IMR-90 (cell line): ENCODE measurements around the gene AKT1S1. TPM values are rescaled to one million over a fixed set of nuclear protein-coding genes. Genes with fewer than 3 reads are reported as not detected.

Source experiments
- ATAC-seq: fragments of 200-7000 bp; cut with Tn5 transposase; 2 replicates; pipeline ENCODE4 v1.9.1; 2020; ENCODE audit warnings: low read depth, mild to moderate bottlenecking, moderate library complexity
- BruUV-seq: library from RNA; stranded (reverse); fragments of 400-500 nt; replicated peaks from 2 replicates; lab custom pipeline; 2021; lab: Mats Ljungman, UMichigan
- CTCF ChIA-PET: fragments of 300-600 bp; formaldehyde crosslinking; extraction: SDS; loops from one replicate; lab custom pipeline; 2021; ENCODE audit warnings: antibody characterized with exemption; lab: Yijun Ruan, JAX
- POLR2A ChIA-PET: fragments of 300-600 bp; sonication (Branson Sonifier 250); formaldehyde crosslinking; loops from one replicate; lab custom pipeline; 2022; ENCODE audit warnings: antibody characterized with exemption; ENCODE audit not compliant: unreplicated experiment; lab: Charles Lee
- DNase-seq: peaks from one replicate; pipeline ENCODE4 v3.0.0; 2013
- H2AFZ ChIP-seq: replicated peaks from 2 replicates; pipeline ENCODE3; 2013; ENCODE audit warnings: low read length, mild to moderate bottlenecking; ENCODE audit not compliant: poor library complexity
- H2AK5ac ChIP-seq: 2 replicates; pipeline ENCODE4 v1.6.1; 2013; ENCODE audit warnings: low read depth, low read length, inconsistent platforms
- H2AK9ac ChIP-seq: replicated peaks from 2 replicates; pipeline ENCODE3; 2013; ENCODE audit warnings: mild to moderate bottlenecking, low read depth, low read length, moderate library complexity; ENCODE audit not compliant: poor library complexity
- H2BK120ac ChIP-seq: 2 replicates; pipeline ENCODE4 v1.6.1; 2013; ENCODE audit warnings: low read depth, low read length, inconsistent platforms
- H2BK15ac ChIP-seq: 3 replicates; pipeline ENCODE4 v1.6.1; 2013; ENCODE audit warnings: low read depth, low read length, inconsistent platforms
- H2BK20ac ChIP-seq: 2 replicates; pipeline ENCODE4 v1.6.1; 2013; ENCODE audit warnings: low read depth, mild to moderate bottlenecking, inconsistent platforms, low read length, moderate library complexity
- H2BK5ac ChIP-seq: 2 replicates; pipeline ENCODE4 v1.6.1; 2013; ENCODE audit warnings: mild to moderate bottlenecking, low read depth, low read length, inconsistent platforms; ENCODE audit not compliant: poor library complexity, severe bottlenecking
- H3K14ac ChIP-seq: replicated peaks from 2 replicates; pipeline ENCODE4 v1.6.1; 2013; ENCODE audit warnings: low read depth, low read length, inconsistent platforms
- H3K18ac ChIP-seq: 2 replicates; pipeline ENCODE4 v1.6.1; 2013; ENCODE audit warnings: low read depth, low read length, control low read depth
- H3K23ac ChIP-seq: 2 replicates; pipeline ENCODE4 v1.6.1; 2013; ENCODE audit warnings: low read depth, low read length, inconsistent platforms
- H3K27ac ChIP-seq: 2 replicates; pipeline ENCODE4 v1.5.1; 2013; ENCODE audit warnings: mild to moderate bottlenecking, control low read depth, low read length; ENCODE audit not compliant: insufficient read depth
- H3K27me3 ChIP-seq: 2 replicates; pipeline ENCODE4 v1.6.1; 2013; ENCODE audit warnings: low read length; ENCODE audit not compliant: control insufficient read depth, insufficient read depth
- H3K36me3 ChIP-seq: 2 replicates; pipeline ENCODE4 v1.6.1; 2013; ENCODE audit warnings: low read length, mixed read lengths; ENCODE audit not compliant: control insufficient read depth, insufficient read depth
- H3K4ac ChIP-seq: 2 replicates; pipeline ENCODE4 v1.6.1; 2013; ENCODE audit warnings: low read depth, low read length, inconsistent platforms
- H3K4me1 ChIP-seq: 2 replicates; pipeline ENCODE4 v1.6.1; 2013; ENCODE audit warnings: low read length, mixed read lengths; ENCODE audit not compliant: control insufficient read depth, insufficient read depth
- H3K4me2 ChIP-seq: 2 replicates; pipeline ENCODE4 v1.6.1; 2013; ENCODE audit warnings: low read depth, mild to moderate bottlenecking, control low read depth, low read length, moderate library complexity
- H3K4me3 ChIP-seq: 2 replicates; pipeline ENCODE4 v1.5.1; 2013; ENCODE audit warnings: low read depth, mild to moderate bottlenecking, control low read depth, low read length, moderate library complexity; ENCODE audit not compliant: insufficient read depth
- H3K56ac ChIP-seq: 2 replicates; pipeline ENCODE4 v1.6.1; 2013; ENCODE audit warnings: low read length, inconsistent platforms; ENCODE audit not compliant: insufficient read depth; ENCODE audit errors: extremely low read depth
- H3K79me1 ChIP-seq, 2 experiments: 2 replicates each; pipeline ENCODE4 v1.6.1; 2013; ENCODE audit warnings: low read length in 2 of 2, inconsistent platforms in 1 of 2, low read depth in 1 of 2
- H3K9ac ChIP-seq: 2 replicates; pipeline ENCODE4 v1.6.1; 2013; ENCODE audit warnings: low read depth, low read length, control low read depth
- H3K9me1 ChIP-seq: 2 replicates; pipeline ENCODE4 v1.6.1; 2013; ENCODE audit warnings: low read length, inconsistent platforms; ENCODE audit not compliant: insufficient read depth
- H3K9me3 ChIP-seq: 2 replicates; pipeline ENCODE4 v1.6.1; 2013; ENCODE audit warnings: low read length; ENCODE audit not compliant: control insufficient read depth, insufficient read depth
- H4K20me1 ChIP-seq: 2 replicates; pipeline ENCODE4 v1.6.1; 2013; ENCODE audit warnings: low read length, inconsistent platforms; ENCODE audit not compliant: insufficient read depth
- H4K5ac ChIP-seq: 2 replicates; pipeline ENCODE4 v1.6.1; 2013; ENCODE audit warnings: mild to moderate bottlenecking, low read depth, low read length, control low read depth
- H4K8ac ChIP-seq, 2 experiments: 2 replicates each; pipeline ENCODE4 v1.6.1; 2013; ENCODE audit warnings: low read depth in 2 of 2, low read length in 2 of 2, control low read depth in 1 of 2, inconsistent platforms in 1 of 2
- H4K91ac ChIP-seq: 2 replicates; pipeline ENCODE4 v1.6.1; 2013; ENCODE audit warnings: low read depth, low read length, inconsistent platforms; ENCODE audit not compliant: insufficient read depth
- BHLHE40 ChIP-seq: fragments of 150-350 bp; IDR thresholded peaks from 2 replicates; pipeline ENCODE4 v1.6.1; 2016; ENCODE audit warnings: mild to moderate bottlenecking, low read depth, low read length
- CEBPB ChIP-seq: IDR thresholded peaks from 2 replicates; pipeline ENCODE4 v1.6.1; 2012; ENCODE audit warnings: low read depth, low read length, improper control_type of control experiment
- MAFK ChIP-seq: IDR thresholded peaks from 2 replicates; pipeline ENCODE4 v1.6.1; 2012; ENCODE audit warnings: low read depth, low read length, improper control_type of control experiment
- MAZ ChIP-seq: IDR thresholded peaks from 2 replicates; pipeline ENCODE4 v1.6.1; 2012; ENCODE audit warnings: low read depth, mild to moderate bottlenecking, low read length, improper control_type of control experiment, moderate library complexity, borderline replicate concordance
- NFE2L2 ChIP-seq: fragments of 150-350 bp; IDR thresholded peaks from 2 replicates; pipeline ENCODE4 v1.6.1; 2016; ENCODE audit warnings: low read depth, mild to moderate bottlenecking, low read length
- POLR2A ChIP-seq: IDR thresholded peaks from 2 replicates; pipeline ENCODE4 v1.6.1; 2012; ENCODE audit warnings: mild to moderate bottlenecking, low read depth, low read length
- RAD21 ChIP-seq: IDR thresholded peaks from 2 replicates; pipeline ENCODE4 v1.6.1; 2012; ENCODE audit warnings: low read length, improper control_type of control experiment
- SMC3 ChIP-seq: fragments of 150-350 bp; IDR thresholded peaks from 2 replicates; pipeline ENCODE4 v1.6.1; 2016; ENCODE audit warnings: low read depth, mild to moderate bottlenecking, antibody characterized with exemption, low read length, moderate library complexity
- WGBS, 2 experiments: methylation state at CpG; one replicate each; pipeline versions ENCODE4 v1.1.5 to v1.1.7; 2013; ENCODE audit warnings: missing lambda C conversion rate in 2 of 2; ENCODE audit not compliant: insufficient read length in 1 of 2; ENCODE audit errors: extremely low coverage in 2 of 2; 5-methylcytosine and 5-hydroxymethylcytosine counted together
- dilution Hi-C: fragments of 300-500 bp; cut with HindIII; formaldehyde crosslinking; loops from one replicate; pipeline ENCODE4 v1.14.3; 2018; ENCODE audit warnings: low sequenced_read_pairs; ENCODE audit not compliant: unreplicated experiment
- in situ Hi-C: fragments of 300-500 bp; cut with MboI; formaldehyde crosslinking; loops from 3 replicates; pipeline ENCODE4 v1.14.3; 2019; ENCODE audit warnings: low sequenced_read_pairs, inconsistent platforms, mixed read lengths
- intact Hi-C: fragments of 100-400 bp; cut with micrococcal nuclease; formaldehyde crosslinking; loops from 2 replicates; pipeline ENCODE4 v1.10.0; 2022
- polyA plus RNA-seq, 3 experiments: library from polyadenylated mRNA; depleted of rRNA; stranded (reverse); fragments of >200 nt; gene quantifications; 2 replicates each; pipeline ENCODE4 v1.2.3, GENCODE V29; 2012; ENCODE audit warnings: low replicate concordance in 1 of 3
- total RNA-seq: library from RNA; depleted of rRNA; stranded (reverse); fragments of >200 nt; gene quantifications from 2 replicates; pipeline ENCODE4 v1.2.3, GENCODE V29; 2012
- TF ChIP-seq, protein P1 (sequence below): conservative IDR thresholded peaks from 2 replicates; pipeline ENCODE4 v1.5.1; 2012; ENCODE audit warnings: mild to moderate bottlenecking, low read depth, low read length, improper control_type of control experiment

The AKT1S1 gene
- total and polyA plus RNA-seq, 2 of the 4 experiments (the other 2 are of a cell fraction): 3.6 to 54.4 TPM

DNA sequence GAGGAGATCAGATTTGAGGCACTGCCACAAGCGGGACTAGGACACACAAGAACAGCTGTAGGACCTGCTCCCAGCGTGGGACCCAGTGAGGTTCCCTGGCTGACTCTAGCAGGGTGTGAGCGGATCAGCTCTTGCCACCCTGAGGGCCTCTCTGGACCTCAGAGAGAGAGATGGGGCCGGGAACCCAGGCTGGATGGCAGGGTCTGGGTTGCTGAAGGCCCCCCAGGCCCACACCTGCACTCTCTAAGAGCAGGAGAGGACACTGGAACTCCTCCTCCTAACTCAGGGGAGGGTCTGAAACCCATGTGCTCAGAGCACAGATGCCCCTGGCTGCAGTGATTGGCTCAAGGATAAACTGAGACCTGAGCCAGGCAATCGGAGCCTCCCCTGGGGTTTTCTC lies 33.0 kb upstream of the AKT1S1 start:
- H3K56ac ChIP-seq: no peak overlapping the region
- intact Hi-C loops: no loop called here
- peaks cover 10 to 76% of the 10 kb centered on the region in 2 experiments for H3K79me1 ChIP-seq
- no peak overlapping the region for H3K4me3 ChIP-seq
- no peak for ATAC-seq
- no peak overlapping the region for H3K18ac ChIP-seq
- no peak overlapping the region for H4K5ac ChIP-seq
- H2AK5ac ChIP-seq: no peak overlapping the region
- no peak overlapping the region for H3K4me2 ChIP-seq
- no peak overlapping the region for H2AK9ac ChIP-seq
- no peak overlapping the region for H4K91ac ChIP-seq
- in situ Hi-C loops: no loop called here
- no peaks in the 10 kb centered on the region for H3K27me3 ChIP-seq
- H3K9ac ChIP-seq: no peak overlapping the region
- WGBS, 2 experiments: 83% methylated on average over 3 of the region's 5 CpGs; no CpG with 5 or more reads in 1 of the 2 experiments
- ChIA-PET POLR2A (no interaction called here), CTCF (no interaction called here)
- H4K20me1 ChIP-seq: peaks cover 30% of the 10 kb centered on the region
- H4K8ac ChIP-seq: no peak overlapping the region
- no peak overlapping the region for H2BK5ac ChIP-seq
- no peak overlapping the region for H3K4ac ChIP-seq
- DNase-seq: no peak
- H3K27ac ChIP-seq: no peak overlapping the region
- H3K9me1 ChIP-seq: peaks cover 11% of the 10 kb centered on the region; the same call in 1 of the 2 replicates
- no peak overlapping the region for H2BK20ac ChIP-seq
- BruUV-seq: no TSS peak
- no peak overlapping the region for H3K23ac ChIP-seq
- no peak overlapping the region for H2BK15ac ChIP-seq
- no peaks in the 10 kb centered on the region for H3K9me3 ChIP-seq
- peaks cover 59% of the 10 kb centered on the region for H3K36me3 ChIP-seq
- no peak overlapping the region for H2BK120ac ChIP-seq
- peaks cover 3% of the 10 kb centered on the region for H3K4me1 ChIP-seq
- no peak overlapping the region for H2AFZ ChIP-seq
- H3K14ac ChIP-seq: no peak overlapping the region
- dilution Hi-C loops: no loop called here
- no peak for TF ChIP-seq SMC3
- no peak for TF ChIP-seq BHLHE40
- TF ChIP-seq POLR2A: no peak
- TF ChIP-seq CEBPB: no peak
- TF ChIP-seq RAD21: no peak
- TF ChIP-seq MAZ: no peak
- TF ChIP-seq, protein P1, sequence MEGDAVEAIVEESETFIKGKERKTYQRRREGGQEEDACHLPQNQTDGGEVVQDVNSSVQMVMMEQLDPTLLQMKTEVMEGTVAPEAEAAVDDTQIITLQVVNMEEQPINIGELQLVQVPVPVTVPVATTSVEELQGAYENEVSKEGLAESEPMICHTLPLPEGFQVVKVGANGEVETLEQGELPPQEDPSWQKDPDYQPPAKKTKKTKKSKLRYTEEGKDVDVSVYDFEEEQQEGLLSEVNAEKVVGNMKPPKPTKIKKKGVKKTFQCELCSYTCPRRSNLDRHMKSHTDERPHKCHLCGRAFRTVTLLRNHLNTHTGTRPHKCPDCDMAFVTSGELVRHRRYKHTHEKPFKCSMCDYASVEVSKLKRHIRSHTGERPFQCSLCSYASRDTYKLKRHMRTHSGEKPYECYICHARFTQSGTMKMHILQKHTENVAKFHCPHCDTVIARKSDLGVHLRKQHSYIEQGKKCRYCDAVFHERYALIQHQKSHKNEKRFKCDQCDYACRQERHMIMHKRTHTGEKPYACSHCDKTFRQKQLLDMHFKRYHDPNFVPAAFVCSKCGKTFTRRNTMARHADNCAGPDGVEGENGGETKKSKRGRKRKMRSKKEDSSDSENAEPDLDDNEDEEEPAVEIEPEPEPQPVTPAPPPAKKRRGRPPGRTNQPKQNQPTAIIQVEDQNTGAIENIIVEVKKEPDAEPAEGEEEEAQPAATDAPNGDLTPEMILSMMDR: no peak
- no peak for TF ChIP-seq MAFK
- TF ChIP-seq NFE2L2: no peak
